ENCODE measurements around the gene LDLRAD4.

Gene LDLRAD4

GRCh38 chr18:13403786-13404549 is 185.4 kb downstream of the LDLRAD4 start:
- Histone ChIP-seq H2AK5ac (ENCODE audit: low read length, severe bottlenecking) (no peak overlapping the region), H2AFZ (ENCODE audit: low read depth, low read length) (no peak overlapping the region), H2BK120ac (ENCODE audit: low read depth, low read length) (no peak overlapping the region), H2BK12ac (ENCODE audit: low read length in 2 of 2) (no peak overlapping the region), H3K79me1 (replicated peaks; ENCODE audit: low read length, poor library complexity, severe bottlenecking) (no peaks in the 10 kb centered on the region), H3K18ac (ENCODE audit: low read depth in 1 of 2, low read length in 2 of 2) (no peak overlapping the region), H2BK15ac (ENCODE audit: low read depth, poor library complexity, severe bottlenecking) (no peak overlapping the region), H3K9me3 (ENCODE audit: control insufficient read depth, low read length) (no peaks in the 10 kb centered on the region), H3K27me3 (ENCODE audit: control insufficient read depth in 1 of 2, insufficient read depth in 1 of 2, low read length in 2 of 2) (no peaks in the 10 kb centered on the region), H3K4ac (ENCODE audit: low read depth in 1 of 2, low read length in 2 of 2) (no peak overlapping the region), H3K4me1 (ENCODE audit: control insufficient read depth, insufficient read depth, low read depth, low read length) (no peaks in the 10 kb centered on the region), H3K9ac (ENCODE audit: low read length) (no peak overlapping the region), H3K4me2 (ENCODE audit: low read length, poor library complexity, severe bottlenecking) (no peak overlapping the region), H3K27ac (ENCODE audit: low read length, poor library complexity, severe bottlenecking) (no peak overlapping the region), H4K91ac (ENCODE audit: low read length) (no peak overlapping the region), H3K23ac (ENCODE audit: low read length in 2 of 2) (no peak overlapping the region), H3K36me3 (ENCODE audit: control insufficient read depth in 1 of 2, insufficient read depth in 2 of 2, low read depth in 1 of 2, low read length in 2 of 2) (no peaks in the 10 kb centered on the region), H3K4me3 (ENCODE audit: insufficient read depth in 1 of 2, low read depth in 1 of 2, low read length in 2 of 2) (no peak overlapping the region), H3K14ac (ENCODE audit: low read length in 2 of 2) (no peak overlapping the region), H4K8ac (ENCODE audit: low read length) (no peak overlapping the region), H2BK5ac (ENCODE audit: low read depth, low read length, poor library complexity, severe bottlenecking) (no peak overlapping the region)
- 91% methylated on average over 31 of the region's 31 CpGs for WGBS
- no peak for DNase-seq

GRCh38 chr18:13405305-13406038 is 186.9 kb downstream of the LDLRAD4 start:
- Histone ChIP-seq H3K4me1 (ENCODE audit: control insufficient read depth, insufficient read depth, low read depth, low read length) (no peaks in the 10 kb centered on the region), H3K36me3 (ENCODE audit: control insufficient read depth in 1 of 2, insufficient read depth in 2 of 2, low read depth in 1 of 2, low read length in 2 of 2) (no peaks in the 10 kb centered on the region), H3K27me3 (ENCODE audit: control insufficient read depth in 1 of 2, insufficient read depth in 1 of 2, low read length in 2 of 2) (no peaks in the 10 kb centered on the region), H2BK12ac (ENCODE audit: low read length in 2 of 2) (no peak overlapping the region), H4K91ac (ENCODE audit: low read length) (no peak overlapping the region), H3K9me3 (ENCODE audit: control insufficient read depth, low read length) (no peaks in the 10 kb centered on the region), H2AK5ac (ENCODE audit: low read length, severe bottlenecking) (no peak overlapping the region), H3K18ac (ENCODE audit: low read depth in 1 of 2, low read length in 2 of 2) (no peak overlapping the region), H4K8ac (ENCODE audit: low read length) (no peak overlapping the region), H3K4me2 (ENCODE audit: low read length, poor library complexity, severe bottlenecking) (no peak overlapping the region), H2AFZ (ENCODE audit: low read depth, low read length) (no peak overlapping the region), H3K27ac (ENCODE audit: low read length, poor library complexity, severe bottlenecking) (no peak overlapping the region), H2BK15ac (ENCODE audit: low read depth, poor library complexity, severe bottlenecking) (no peak overlapping the region), H2BK5ac (ENCODE audit: low read depth, low read length, poor library complexity, severe bottlenecking) (no peak overlapping the region), H3K14ac (ENCODE audit: low read length in 2 of 2) (no peak overlapping the region), H2BK120ac (ENCODE audit: low read depth, low read length) (no peak overlapping the region), H3K9ac (ENCODE audit: low read length) (no peak overlapping the region), H3K23ac (ENCODE audit: low read length in 2 of 2) (no peak overlapping the region), H3K4me3 (ENCODE audit: insufficient read depth in 1 of 2, low read depth in 1 of 2, low read length in 2 of 2) (no peak overlapping the region), H3K4ac (ENCODE audit: low read depth in 1 of 2, low read length in 2 of 2) (no peak overlapping the region), H3K79me1 (replicated peaks; ENCODE audit: low read length, poor library complexity, severe bottlenecking) (no peaks in the 10 kb centered on the region)
- DNase-seq: no peak
- 91% methylated on average over 17 of the region's 17 CpGs for WGBS

GRCh38 chr18:13406049-13406615 is 187.6 kb downstream of the LDLRAD4 start:
- Histone ChIP-seq H4K91ac (ENCODE audit: low read length) (no peak overlapping the region), H2AFZ (ENCODE audit: low read depth, low read length) (no peak overlapping the region), H2BK12ac (ENCODE audit: low read length in 2 of 2) (no peak overlapping the region), H3K27ac (ENCODE audit: low read length, poor library complexity, severe bottlenecking) (no peak overlapping the region), H3K36me3 (ENCODE audit: control insufficient read depth in 1 of 2, insufficient read depth in 2 of 2, low read depth in 1 of 2, low read length in 2 of 2) (no peaks in the 10 kb centered on the region), H3K4me1 (ENCODE audit: control insufficient read depth, insufficient read depth, low read depth, low read length) (no peaks in the 10 kb centered on the region), H3K14ac (ENCODE audit: low read length in 2 of 2) (no peak overlapping the region), H2BK120ac (ENCODE audit: low read depth, low read length) (no peak overlapping the region), H4K8ac (ENCODE audit: low read length) (no peak overlapping the region), H3K23ac (ENCODE audit: low read length in 2 of 2) (no peak overlapping the region), H3K79me1 (replicated peaks; ENCODE audit: low read length, poor library complexity, severe bottlenecking) (no peaks in the 10 kb centered on the region), H3K9ac (ENCODE audit: low read length) (no peak overlapping the region), H3K4me3 (ENCODE audit: insufficient read depth in 1 of 2, low read depth in 1 of 2, low read length in 2 of 2) (no peak overlapping the region), H3K4me2 (ENCODE audit: low read length, poor library complexity, severe bottlenecking) (no peak overlapping the region), H2BK5ac (ENCODE audit: low read depth, low read length, poor library complexity, severe bottlenecking) (no peak overlapping the region), H3K4ac (ENCODE audit: low read depth in 1 of 2, low read length in 2 of 2) (no peak overlapping the region), H2AK5ac (ENCODE audit: low read length, severe bottlenecking) (no peak overlapping the region), H3K27me3 (ENCODE audit: control insufficient read depth in 1 of 2, insufficient read depth in 1 of 2, low read length in 2 of 2) (no peaks in the 10 kb centered on the region), H3K18ac (ENCODE audit: low read depth in 1 of 2, low read length in 2 of 2) (no peak overlapping the region), H3K9me3 (ENCODE audit: control insufficient read depth, low read length) (no peaks in the 10 kb centered on the region), H2BK15ac (ENCODE audit: low read depth, poor library complexity, severe bottlenecking) (no peak overlapping the region)
- DNase-seq: no peak
- 81% methylated on average over 9 of the region's 9 CpGs for WGBS

- no peak overlapping the region for H4K91ac ChIP-seq (ENCODE audit: low read length)
- H3K4ac ChIP-seq (ENCODE audit: low read depth in 1 of 2, low read length in 2 of 2): no peak overlapping the region
- no peak overlapping the region for H2AK5ac ChIP-seq (ENCODE audit: low read length, severe bottlenecking)
- no peak overlapping the region for H2BK12ac ChIP-seq (ENCODE audit: low read length in 2 of 2)
- H3K18ac ChIP-seq (ENCODE audit: low read depth in 1 of 2, low read length in 2 of 2): no peak overlapping the region
- no peaks in the 10 kb centered on the region for H3K36me3 ChIP-seq (ENCODE audit: control insufficient read depth in 1 of 2, insufficient read depth in 2 of 2, low read depth in 1 of 2, low read length in 2 of 2)
- no peak overlapping the region for H2BK15ac ChIP-seq (ENCODE audit: low read depth, poor library complexity, severe bottlenecking)
- H3K9ac ChIP-seq (ENCODE audit: low read length): no peak overlapping the region
- H3K4me1 ChIP-seq (ENCODE audit: control insufficient read depth, insufficient read depth, low read depth, low read length): no peaks in the 10 kb centered on the region
- no peak overlapping the region for H2BK5ac ChIP-seq (ENCODE audit: low read depth, low read length, poor library complexity, severe bottlenecking)
- no peak overlapping the region for H3K4me2 ChIP-seq (ENCODE audit: low read length, poor library complexity, severe bottlenecking)
- no peaks in the 10 kb centered on the region for H3K27me3 ChIP-seq (ENCODE audit: control insufficient read depth in 1 of 2, insufficient read depth in 1 of 2, low read length in 2 of 2)
- H3K79me1 ChIP-seq (replicated peaks; ENCODE audit: low read length, poor library complexity, severe bottlenecking): no peaks in the 10 kb centered on the region
- no peak overlapping the region for H3K23ac ChIP-seq (ENCODE audit: low read length in 2 of 2)
- 92% methylated on average over 10 of the region's 11 CpGs for WGBS
- no peak overlapping the region for H3K4me3 ChIP-seq (ENCODE audit: insufficient read depth in 1 of 2, low read depth in 1 of 2, low read length in 2 of 2)
- no peak overlapping the region for H2BK120ac ChIP-seq (ENCODE audit: low read depth, low read length)
- no peaks in the 10 kb centered on the region for H3K9me3 ChIP-seq (ENCODE audit: control insufficient read depth, low read length)
- no peak overlapping the region for H3K14ac ChIP-seq (ENCODE audit: low read length in 2 of 2)
- H2AFZ ChIP-seq (ENCODE audit: low read depth, low read length): no peak overlapping the region
- no peak for DNase-seq
- H3K27ac ChIP-seq (ENCODE audit: low read length, poor library complexity, severe bottlenecking): no peak overlapping the region
- no peak overlapping the region for H4K8ac ChIP-seq (ENCODE audit: low read length)
These were observed 188.2 kb downstream of the LDLRAD4 start for GRCh38 chr18:13406736-13407135.

Data from mesenchymal stem cell (in vitro differentiated cells and primary cell).